AG04450 (cell line): Measurements from ENCODE around the gene CCR1. TPM values are rescaled to one million over a fixed set of nuclear protein-coding genes. Genes with fewer than 3 reads are reported as not detected.
A peak's percentile ranks its signal among the peaks of the same experiment; 100 is the strongest.

Source experiments
- CTCF ChIA-PET: fragments of 300-600, 350-600 bp; formaldehyde crosslinking; extraction: SDS; loops from one replicate; lab custom pipeline; 2022; ENCODE audit warnings: antibody characterized with exemption, inconsistent platforms; lab: Charles Lee
- POLR2A ChIA-PET: fragments of 350-600 bp; formaldehyde crosslinking; extraction: SDS; loops from one replicate; lab custom pipeline; 2021; ENCODE audit warnings: antibody characterized with exemption, inconsistent platforms; lab: Yijun Ruan, JAX
- DNase-seq: peaks from one replicate; pipeline ENCODE4 v3.0.0-alpha.2; 2011; ENCODE audit warnings: low read depth, low spot score
- H3K27ac ChIP-seq: one replicate; pipeline ENCODE4 v1.5.1; 2012; ENCODE audit warnings: low read depth, low read length, control low read depth
- H3K27me3 ChIP-seq: one replicate; pipeline ENCODE4 v1.6.0; 2012; ENCODE audit warnings: low read length; ENCODE audit not compliant: control insufficient read depth, insufficient read depth
- H3K4me3 ChIP-seq: 2 replicates; pipeline ENCODE4 v1.5.1; 2011; ENCODE audit warnings: mild to moderate bottlenecking, low read depth, low read length, control low read depth
- H3K9me3 ChIP-seq: 2 replicates; pipeline ENCODE4 v1.5.1; 2012; ENCODE audit warnings: low read length; ENCODE audit not compliant: control insufficient read depth, insufficient read depth
- CTCF ChIP-seq: IDR thresholded peaks from 2 replicates; pipeline ENCODE4 v1.5.1; 2011; ENCODE audit warnings: low read depth, low read length, control low read depth, inconsistent platforms
- polyA minus RNA-seq: library from RNA; depleted of rRNA, polyadenylated mRNA; stranded (reverse); fragments of >200 nt; gene quantifications from 2 replicates; pipeline ENCODE4 v1.2.3, GENCODE V29; 2011; rRNA and poly(A)+ RNA removed
- polyA plus RNA-seq: library from polyadenylated mRNA; depleted of rRNA; stranded (reverse); fragments of >200 nt; gene quantifications from 2 replicates; pipeline ENCODE4 v1.2.3, GENCODE V29; 2011; rRNA removed

Gene CCR1
- polyA plus RNA-seq (0.02 TPM in 1 of 2 replicates, not detected in the other), polyA minus RNA-seq (0.09 TPM in 1 of 2 replicates, not detected in the other)

DNA sequence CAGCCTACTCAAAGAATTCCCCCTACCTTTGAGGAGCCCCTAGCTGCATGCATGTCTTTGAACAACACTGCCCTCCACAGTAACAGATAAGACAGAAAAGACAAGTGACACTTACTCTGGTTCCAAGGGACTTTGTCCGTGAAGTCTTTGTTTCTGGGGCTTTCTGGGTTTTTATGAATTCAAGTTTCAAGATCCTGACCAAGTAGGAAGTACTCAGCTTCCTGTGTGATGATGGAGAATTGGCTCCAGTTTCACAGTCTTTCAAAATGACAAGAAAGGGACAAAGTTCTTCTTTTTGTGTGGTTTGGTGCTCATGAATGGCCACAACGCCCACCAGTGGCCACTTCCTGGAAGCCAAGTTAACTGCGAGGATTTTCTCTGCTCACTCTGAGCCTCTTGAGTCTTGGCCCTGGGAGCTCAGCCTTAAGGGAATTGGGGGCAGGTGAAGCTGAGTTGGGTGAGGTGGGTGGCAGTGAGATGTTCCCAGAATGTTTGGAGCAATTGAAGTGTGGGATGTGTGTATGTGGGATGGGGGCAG lies at the start of gene CCR1:
TSS of gene CCR1 (minus strand) at position 147 of the 538 bp plus-strand sequence. CDS start 4,000 bp downstream, outside the sequence.
- CTCF ChIA-PET: interaction anchor here (0.9 to 3.5 kb wide), 8 partner anchors 8 to 269 kb away, joined by 3 to 14 read pairs (median 3); no protein-coding TSS in a partner anchor
- Histone ChIP-seq H3K27me3 (peaks cover 8% of the 10 kb centered on the region), H3K4me3 (no peak within 1 kb of the TSS), H3K27ac (no peak within 1 kb of the TSS), H3K9me3 (no peaks in the 10 kb centered on the region)
- POLR2A ChIA-PET: no interaction called here
- peak; percentile 56 for TF ChIP-seq CTCF
- no peak for DNase-seq

- no peak for DNase-seq
- POLR2A ChIA-PET: no interaction called here
- CTCF ChIA-PET: no interaction called here
- H3K4me3 ChIP-seq: no peak overlapping the region
- TF ChIP-seq CTCF: no peak
- H3K27me3 ChIP-seq: no peaks in the 10 kb centered on the region
- no peaks in the 10 kb centered on the region for H3K9me3 ChIP-seq
- H3K27ac ChIP-seq: no peak overlapping the region
These were observed 44.9 kb upstream of the CCR1 start for GRCh38 chr3:46252980-46253379.

GRCh38 chr3:46245146-46245545 lies 37.0 kb upstream of the CCR1 start:
- Histone ChIP-seq H3K9me3 (no peaks in the 10 kb centered on the region), H3K27ac (no peak overlapping the region), H3K27me3 (peaks cover 4% of the 10 kb centered on the region), H3K4me3 (no peak overlapping the region)
- no peak for TF ChIP-seq CTCF
- no peak for DNase-seq
- ChIA-PET POLR2A (no interaction called here), CTCF (no interaction called here)

- peaks cover 8% of the 10 kb centered on the region for H3K27me3 ChIP-seq
- DNase-seq: no peak
- no peak for TF ChIP-seq CTCF
- CTCF ChIA-PET: no interaction called here
- no peaks in the 10 kb centered on the region for H3K9me3 ChIP-seq
- H3K27ac ChIP-seq: no peak overlapping the region
- POLR2A ChIA-PET: no interaction called here
- no peak overlapping the region for H3K4me3 ChIP-seq
These were observed 35.4 kb upstream of the CCR1 start for GRCh38 chr3:46243560-46243959.

- CTCF ChIA-PET: interaction anchor here (1.1 kb wide), 1 partner anchor 24 kb away, joined by 4 read pairs; no protein-coding TSS in a partner anchor
- Histone ChIP-seq H3K27ac (no peak within 1 kb of the TSS), H3K9me3 (no peaks in the 10 kb centered on the region), H3K4me3 (no peak within 1 kb of the TSS), H3K27me3 (peaks cover 8% of the 10 kb centered on the region)
- DNase-seq: no peak
- TF ChIP-seq CTCF: no peak
- POLR2A ChIA-PET: no interaction called here
These were observed 34.0 kb upstream of the CCR1 start, which contains the start of gene CCR3 for GRCh38 chr3:46242120-46242519. Gene CCR3 (plus strand): TSS chr3:46242460. CDS start chr3:46265159, 22,699 bp downstream.
